ENCODE measurements around the gene MFSD6L.
"Not testable (repeated sequence)": the region's sequence is repeated elsewhere in the genome, so short reads cannot be mapped to it uniquely, and the experiment has no call there.

The MFSD6L gene

DNA sequence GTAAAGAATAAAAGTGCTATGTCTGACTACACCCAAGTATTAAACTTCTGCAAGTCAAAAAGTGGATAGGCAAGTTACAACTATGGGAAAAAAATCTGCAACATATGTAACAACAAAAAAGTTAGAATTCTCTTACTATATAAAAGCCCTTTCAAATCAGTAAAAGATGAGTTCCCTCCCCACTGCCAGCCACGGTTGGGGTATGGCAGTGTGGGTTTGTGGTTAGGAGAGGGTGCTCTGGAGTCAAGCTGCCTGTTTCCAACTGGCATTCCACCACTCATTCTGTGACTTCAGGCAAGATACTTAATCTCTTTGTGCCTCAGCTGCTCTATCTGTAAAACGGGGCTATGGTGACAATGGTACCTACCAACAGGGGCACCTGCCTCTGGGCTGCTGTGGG, 26.6 kb upstream of the MFSD6L start:
- DNase-seq (ENCODE audit: low read depth in 2 of 2) = no peak

GRCh38 chr17:8823279-8823678, 24.1 kb upstream of the MFSD6L start:
- no peak for DNase-seq (ENCODE audit: low read depth in 2 of 2)

DNA sequence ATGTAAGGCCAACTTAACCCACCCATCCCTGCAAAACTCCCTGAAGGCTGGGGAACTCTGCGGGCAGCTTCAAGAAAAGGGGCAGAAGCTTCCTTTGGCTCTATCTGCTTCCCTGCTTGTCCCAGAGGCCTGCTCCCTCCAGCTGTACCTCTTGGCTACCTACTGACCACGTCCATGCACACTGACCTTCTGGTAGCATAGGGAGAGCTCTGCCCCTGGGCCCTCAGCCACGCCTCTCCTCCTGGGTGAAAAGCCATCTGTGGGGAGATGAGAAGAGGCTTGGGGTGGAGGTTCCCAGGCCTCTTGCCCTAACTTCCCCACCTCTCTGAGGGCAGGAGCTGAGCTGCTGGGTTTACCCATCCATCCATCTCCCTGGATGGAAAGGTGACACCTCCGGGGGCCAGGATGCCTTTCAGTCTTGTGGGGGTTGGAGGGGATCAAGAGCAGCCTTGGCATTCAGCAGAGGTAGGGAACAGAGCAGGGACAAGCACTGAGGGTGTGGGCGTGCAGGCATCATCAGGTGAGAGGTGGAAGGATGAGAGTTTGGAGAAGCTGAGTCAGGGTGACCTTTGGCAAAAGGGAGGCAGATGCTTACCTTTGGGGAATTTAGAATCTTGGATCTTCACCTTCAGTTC, 23.4 kb upstream of the MFSD6L start:
- no peak for DNase-seq (ENCODE audit: low read depth in 2 of 2)

- no peak for DNase-seq (ENCODE audit: low read depth in 2 of 2)
Measured at GRCh38 chr17:8821446-8822105, 22.4 kb upstream of the MFSD6L start.

DNA sequence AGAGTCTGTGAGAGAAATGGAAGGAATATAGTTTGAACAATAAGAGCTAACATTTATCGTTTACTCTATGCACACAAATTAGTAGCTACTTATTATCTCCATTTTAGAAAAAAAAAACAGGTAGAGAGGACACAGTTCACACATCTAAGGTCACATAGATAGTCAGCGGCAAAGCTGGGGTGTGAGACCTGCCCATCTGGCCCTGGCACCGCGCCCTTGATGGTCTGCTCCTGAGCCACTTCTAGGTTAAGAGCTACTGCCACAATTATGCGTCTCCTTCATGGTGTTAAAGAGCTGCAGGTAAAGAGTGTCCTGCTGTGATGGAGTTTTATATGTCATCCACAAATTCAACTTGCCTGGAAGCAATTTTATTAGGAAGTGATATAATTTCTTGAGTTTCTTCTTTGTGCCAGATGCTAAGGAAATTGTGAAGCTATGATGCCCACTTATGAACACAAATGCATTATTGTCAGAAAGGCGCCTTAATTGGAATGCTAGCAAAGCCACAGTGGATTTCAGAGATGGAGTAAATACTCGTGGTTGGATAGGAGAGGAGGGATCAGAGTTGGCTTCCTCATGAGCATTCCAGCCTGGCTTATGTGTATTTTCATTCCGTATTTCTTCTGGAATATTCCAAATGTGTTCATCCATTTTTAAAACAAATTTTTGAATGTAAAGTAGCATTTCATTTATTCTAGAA, 21.3 kb upstream of the MFSD6L start:
- no peak for DNase-seq (ENCODE audit: low read depth in 2 of 2)

GRCh38 chr17:8818654-8819330, 19.6 kb upstream of the MFSD6L start:
- no peak for DNase-seq (ENCODE audit: low read depth in 2 of 2)

GRCh38 chr17:8818047-8818446, 18.9 kb upstream of the MFSD6L start:
- no peak for DNase-seq (ENCODE audit: low read depth in 2 of 2)

GRCh38 chr17:8806926-8807550, 7.9 kb upstream of the MFSD6L start:
- no peak for DNase-seq (ENCODE audit: low read depth in 2 of 2)

DNA sequence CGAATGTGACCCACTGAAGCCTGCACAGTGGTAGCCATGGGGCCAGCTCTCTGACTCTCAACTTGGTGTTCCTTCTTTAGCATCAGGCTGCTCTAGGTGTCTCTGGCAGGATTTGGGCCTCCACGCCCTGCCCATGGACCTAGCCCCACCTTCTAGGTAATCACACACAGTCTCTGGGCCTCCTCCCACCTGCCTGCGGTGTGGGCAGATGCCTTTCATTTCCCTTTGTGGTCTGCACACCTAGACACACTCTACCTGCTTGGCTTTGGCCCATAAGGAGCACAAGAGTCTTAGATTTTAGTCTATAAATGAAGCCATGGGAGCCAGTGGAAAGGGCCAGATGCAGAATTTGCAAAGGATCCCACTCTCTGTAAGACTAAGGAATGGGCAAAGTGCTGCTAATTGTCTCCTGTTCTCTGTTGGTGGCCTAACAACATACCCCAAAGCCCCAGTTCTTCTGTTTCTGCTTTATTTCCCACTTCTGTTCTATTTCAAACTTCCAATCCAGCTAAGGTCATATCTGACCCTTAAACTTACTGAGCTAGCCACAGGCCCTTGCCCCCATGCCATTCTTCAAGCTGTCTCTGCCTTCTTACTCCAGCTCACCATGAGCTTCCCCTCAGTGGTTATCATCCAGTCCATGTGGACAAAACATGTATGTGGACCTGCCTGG, 7.2 kb upstream of the MFSD6L start:
- DNase-seq (ENCODE audit: low read depth in 2 of 2) = no peak

GRCh38 chr17:8805396-8805795, 6.2 kb upstream of the MFSD6L start:
- DNase-seq (ENCODE audit: low read depth in 2 of 2) = not testable (repeated sequence)

GRCh38 chr17:8803531-8804420, 4.6 kb upstream of the MFSD6L start:
- no peak for DNase-seq (ENCODE audit: low read depth in 2 of 2)

DNA sequence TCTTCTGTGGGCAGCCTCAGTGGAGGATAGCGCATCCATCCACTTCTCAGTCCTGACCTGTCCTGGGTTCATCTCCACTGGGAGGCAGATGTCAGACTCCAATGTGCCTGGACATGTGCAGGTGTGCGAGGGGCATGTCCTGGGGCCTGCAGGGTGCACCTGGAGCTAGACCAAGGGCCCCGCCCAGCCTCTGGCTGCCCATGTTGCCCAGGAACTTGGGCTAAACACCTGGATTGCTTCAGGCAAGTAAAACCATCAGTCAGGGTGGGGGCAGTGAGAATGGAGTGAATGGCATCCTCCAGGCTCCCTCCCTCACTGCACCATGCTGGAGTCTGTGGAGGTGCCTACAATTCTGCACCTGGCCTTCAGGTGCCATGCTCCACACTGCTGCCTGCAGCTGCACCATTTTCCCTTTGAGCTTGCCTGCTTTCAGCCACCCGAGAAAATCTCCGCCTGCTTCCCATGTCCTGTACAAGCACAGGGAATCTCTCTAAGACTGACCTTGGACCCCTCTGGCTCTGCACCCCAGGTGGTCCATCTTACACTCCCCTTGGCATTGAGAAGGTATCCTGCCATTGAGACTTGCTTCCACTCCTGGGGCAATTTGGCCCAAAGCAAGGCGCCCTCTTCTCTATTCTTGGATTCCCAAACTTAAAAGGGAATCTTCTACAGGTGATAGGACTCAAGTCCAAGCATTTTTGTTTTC, 2.1 kb upstream of the MFSD6L start:
- no peak for DNase-seq (ENCODE audit: low read depth in 2 of 2)

DNA sequence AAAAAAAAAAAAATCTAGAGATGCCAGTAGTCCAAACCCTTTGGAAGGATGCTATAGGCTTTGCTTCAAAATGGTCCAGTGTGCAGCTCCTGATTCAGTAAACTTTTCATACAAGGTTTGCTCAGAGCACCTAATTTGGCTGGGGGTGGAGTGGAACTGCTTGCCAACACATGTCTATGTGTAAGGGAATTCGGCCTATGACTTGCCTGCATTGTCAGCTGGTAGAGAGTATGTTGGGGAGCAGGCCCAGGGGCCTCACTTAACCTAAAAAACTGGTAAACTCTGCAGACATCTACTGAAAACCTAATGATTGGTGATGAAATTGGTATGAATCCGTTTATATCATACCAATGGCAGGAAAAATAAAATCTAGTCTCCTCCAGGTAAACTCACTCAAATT, 1.5 kb upstream of the MFSD6L start:
- no peak for DNase-seq (ENCODE audit: low read depth in 2 of 2)

- DNase-seq (ENCODE audit: low read depth in 2 of 2) = no peak
Measured at GRCh38 chr17:8799570-8800212, 526 bp upstream of the MFSD6L start.

DNA sequence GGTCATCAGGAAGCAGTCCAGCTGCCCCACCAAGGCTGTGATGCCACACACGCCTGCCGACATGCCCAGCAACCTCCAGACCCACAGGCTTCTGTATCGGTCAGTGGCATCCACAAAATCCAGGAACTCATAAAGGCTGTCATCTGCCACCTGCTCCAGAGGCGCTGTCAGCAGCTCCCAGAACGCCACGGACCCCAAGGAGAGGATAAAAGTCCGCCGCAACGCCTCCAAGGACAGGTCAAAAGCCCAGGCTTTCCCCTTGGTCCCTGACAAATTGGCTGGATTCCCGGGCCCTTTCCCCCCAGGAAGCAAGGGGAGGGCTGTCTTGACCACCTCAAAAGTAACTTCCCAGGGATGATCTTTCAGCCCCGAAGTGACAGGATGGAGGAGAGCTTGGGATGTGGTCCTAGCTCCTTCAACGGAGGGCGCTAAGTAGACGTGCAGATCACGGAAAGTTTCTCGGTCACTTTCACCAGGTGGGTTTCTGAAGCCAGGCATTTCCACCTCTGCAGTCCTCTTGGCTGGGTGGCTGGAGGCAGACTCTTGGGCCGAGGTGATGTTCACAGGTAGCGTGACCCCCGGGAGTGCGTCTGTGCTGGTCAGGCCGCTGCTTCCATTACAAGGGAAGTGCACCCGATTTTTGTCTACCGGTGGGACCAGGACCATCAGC, 854 bp downstream of the MFSD6L start:
- no peak for DNase-seq (ENCODE audit: low read depth in 2 of 2)

DNA sequence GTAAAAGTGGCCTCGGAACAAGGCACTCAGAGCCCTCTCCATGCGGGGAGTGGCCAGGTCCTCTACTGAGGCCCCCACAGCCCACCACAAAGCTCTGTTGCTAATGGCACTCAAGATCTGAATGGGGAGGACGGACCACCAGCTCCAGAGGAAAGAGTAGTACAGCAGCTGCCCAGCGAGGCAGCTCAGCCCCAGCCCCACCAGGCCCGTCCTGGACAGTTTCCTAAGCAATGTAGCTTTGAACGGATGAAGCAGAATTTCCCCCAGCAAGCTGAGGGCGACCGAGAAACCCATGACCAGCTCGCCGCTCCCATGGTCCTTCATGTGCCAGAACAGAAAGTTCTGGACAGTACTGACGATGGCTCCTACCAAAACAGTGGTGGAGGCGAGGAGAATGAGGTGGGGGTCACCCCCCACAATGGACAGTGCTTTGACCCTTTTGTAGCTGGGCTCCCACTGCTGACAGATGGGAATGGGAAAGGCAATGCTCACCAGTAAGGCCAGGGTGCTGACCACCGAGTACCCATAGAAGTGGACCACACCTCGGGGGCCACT, 1.5 kb downstream of the MFSD6L start:
- DNase-seq (ENCODE audit: low read depth in 2 of 2) = no peak

DNA sequence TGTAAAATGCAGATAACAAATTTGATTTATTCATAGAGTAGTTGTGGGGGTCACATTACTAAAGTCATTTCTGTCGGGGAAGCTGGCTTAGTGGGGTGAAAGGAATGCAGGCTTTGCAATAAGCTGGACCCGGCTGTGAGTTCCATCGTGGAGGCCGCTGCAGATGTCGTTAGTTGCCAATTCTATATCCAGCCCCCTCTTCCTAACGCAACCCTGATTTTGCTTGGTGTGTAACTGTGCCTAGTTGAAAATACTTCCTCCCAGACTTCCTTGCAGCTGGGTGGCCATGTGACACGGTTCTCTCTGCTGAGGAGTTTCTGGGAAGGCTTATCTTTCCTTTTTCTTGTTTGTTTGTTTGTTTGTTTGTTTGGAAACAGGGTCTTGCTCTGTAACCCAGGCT, 4.5 kb downstream of the MFSD6L start:
- no peak for DNase-seq (ENCODE audit: low read depth in 2 of 2)

GRCh38 chr17:8793649-8794048, 5.5 kb downstream of the MFSD6L start:
- DNase-seq (ENCODE audit: low read depth in 2 of 2) = no peak

DNA sequence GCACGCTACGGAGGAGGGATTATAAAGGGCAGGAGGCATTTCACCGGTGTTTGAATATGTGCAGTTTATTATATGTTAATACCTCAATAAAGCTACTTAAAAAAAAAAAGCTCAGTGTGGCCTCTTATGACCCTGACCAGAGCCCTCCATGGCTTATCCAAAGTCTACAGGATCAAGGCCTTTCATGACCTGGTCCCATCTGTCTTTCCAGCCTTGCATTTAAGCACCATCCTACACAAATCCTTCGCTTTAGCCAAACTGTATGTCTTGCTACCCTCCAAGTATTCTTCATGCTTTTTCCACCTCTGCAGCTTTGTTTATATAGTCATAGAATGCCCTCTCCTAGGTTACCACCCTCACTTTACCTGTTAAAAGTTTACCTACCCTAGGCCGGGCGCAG, 6.5 kb downstream of the MFSD6L start:
- no peak for DNase-seq (ENCODE audit: low read depth in 2 of 2)

Measured in stimulated activated CD8-positive, alpha-beta memory T cell treated with anti-CD3 and anti-CD28 coated beads, Interleukin-7, amount 100 ng/mL, for 4 hours (primary cell).